HepG2 (cell line): Measurements from ENCODE around the gene PRM2. TPM values are rescaled to one million over a fixed set of nuclear protein-coding genes. Genes with fewer than 3 reads are reported as not detected.

Experiments
- ELF3 ChIP-seq: IDR thresholded peaks from 2 replicates; pipeline ENCODE4 v1.6.1; 2016; ENCODE audit warnings: missing genetic modification reagents, missing compliant biosample characterization
- MBD4 ChIP-seq: IDR thresholded peaks from 2 replicates; pipeline ENCODE4 v1.6.1; 2012; ENCODE audit warnings: low read length, inconsistent platforms, borderline replicate concordance
- MTA1 ChIP-seq: sonication (generic); formaldehyde crosslinking; IDR thresholded peaks from 2 replicates; pipeline ENCODE4 v1.4.0; 2020; ENCODE audit warnings: missing genetic modification reagents, mild to moderate bottlenecking, borderline replicate concordance
- NFATC3 ChIP-seq: sonication (generic); formaldehyde crosslinking; IDR thresholded peaks from 2 replicates; pipeline ENCODE4 v1.5.1; 2020; ENCODE audit warnings: mild to moderate bottlenecking, missing genetic modification reagents
- NRL ChIP-seq: sonication (generic); formaldehyde crosslinking; IDR thresholded peaks from 2 replicates; pipeline ENCODE4 v1.5.0; 2020; ENCODE audit warnings: missing genetic modification reagents, mild to moderate bottlenecking, moderate library complexity, borderline replicate concordance
- SP5 ChIP-seq: IDR thresholded peaks from 2 replicates; pipeline ENCODE4 v1.6.1; 2016; ENCODE audit warnings: low read depth, borderline replicate concordance
- ZNF567 ChIP-seq: sonication (generic); formaldehyde crosslinking; IDR thresholded peaks from 2 replicates; pipeline ENCODE4 v1.8.1; 2023; ENCODE audit warnings: mild to moderate bottlenecking, missing genetic modification reagents, borderline replicate concordance
- polyA plus RNA-seq, 8 experiments: library from polyadenylated mRNA; depleted of rRNA in 3 of 8; stranded (reverse) in 7 of 8; unstranded in 1 of 8; fragments of >200 nt; fragmentation: Illumina TruSeq in 4 of 8; extraction: Trizol in 4 of 8; gene quantifications; 2 replicates each; pipeline versions ENCODE4 v1.2.1 to v1.2.3, GENCODE V29; 2011 to 2016; ENCODE audit warnings: low read depth in 4 of 8, missing spikeins in 1 of 8, mixed read lengths in 1 of 8; ENCODE audit not compliant: insufficient read depth in 1 of 8
- total RNA-seq, 5 experiments: library from RNA; depleted of rRNA; stranded (reverse); fragments of >200 nt; fragmentation: Illumina TruSeq; extraction: Trizol; gene quantifications; 2 replicates each; pipeline ENCODE4 v1.2.3, GENCODE V29; 2016; ENCODE audit warnings: low read depth in 1 of 5
- TF ChIP-seq, protein P1 (sequence below): sonication (generic); formaldehyde crosslinking; IDR thresholded peaks from 2 replicates; pipeline ENCODE4 v1.4.0; 2020; ENCODE audit warnings: missing genetic modification reagents, borderline replicate concordance
- TF ChIP-seq, protein P2 (sequence below): sonication (generic); formaldehyde crosslinking; IDR thresholded peaks from 2 replicates; pipeline ENCODE4 v1.4.0; 2020; ENCODE audit warnings: low read depth, missing genetic modification reagents
- TF ChIP-seq, protein P3 (sequence below): sonication (generic); formaldehyde crosslinking; IDR thresholded peaks from 2 replicates; pipeline ENCODE4 v1.4.0; 2020; ENCODE audit warnings: missing genetic modification reagents, mild to moderate bottlenecking, borderline replicate concordance
- TF ChIP-seq, protein P4 (sequence below): sonication (generic); formaldehyde crosslinking; conservative IDR thresholded peaks from 2 replicates; pipeline ENCODE4 v1.8.0; 2022; ENCODE audit warnings: missing genetic modification reagents
- TF ChIP-seq, protein P5 (sequence below): sonication (generic); formaldehyde crosslinking; IDR thresholded peaks from 2 replicates; pipeline ENCODE4 v1.9.0; 2021; ENCODE audit warnings: missing genetic modification reagents, borderline replicate concordance

Gene PRM2
- total and polyA plus RNA-seq, 2 of the 13 experiments (the other 11 are each of a cell fraction or from before 2014, with no cell fraction given): 0.54 TPM; not detected in 1

DNA sequence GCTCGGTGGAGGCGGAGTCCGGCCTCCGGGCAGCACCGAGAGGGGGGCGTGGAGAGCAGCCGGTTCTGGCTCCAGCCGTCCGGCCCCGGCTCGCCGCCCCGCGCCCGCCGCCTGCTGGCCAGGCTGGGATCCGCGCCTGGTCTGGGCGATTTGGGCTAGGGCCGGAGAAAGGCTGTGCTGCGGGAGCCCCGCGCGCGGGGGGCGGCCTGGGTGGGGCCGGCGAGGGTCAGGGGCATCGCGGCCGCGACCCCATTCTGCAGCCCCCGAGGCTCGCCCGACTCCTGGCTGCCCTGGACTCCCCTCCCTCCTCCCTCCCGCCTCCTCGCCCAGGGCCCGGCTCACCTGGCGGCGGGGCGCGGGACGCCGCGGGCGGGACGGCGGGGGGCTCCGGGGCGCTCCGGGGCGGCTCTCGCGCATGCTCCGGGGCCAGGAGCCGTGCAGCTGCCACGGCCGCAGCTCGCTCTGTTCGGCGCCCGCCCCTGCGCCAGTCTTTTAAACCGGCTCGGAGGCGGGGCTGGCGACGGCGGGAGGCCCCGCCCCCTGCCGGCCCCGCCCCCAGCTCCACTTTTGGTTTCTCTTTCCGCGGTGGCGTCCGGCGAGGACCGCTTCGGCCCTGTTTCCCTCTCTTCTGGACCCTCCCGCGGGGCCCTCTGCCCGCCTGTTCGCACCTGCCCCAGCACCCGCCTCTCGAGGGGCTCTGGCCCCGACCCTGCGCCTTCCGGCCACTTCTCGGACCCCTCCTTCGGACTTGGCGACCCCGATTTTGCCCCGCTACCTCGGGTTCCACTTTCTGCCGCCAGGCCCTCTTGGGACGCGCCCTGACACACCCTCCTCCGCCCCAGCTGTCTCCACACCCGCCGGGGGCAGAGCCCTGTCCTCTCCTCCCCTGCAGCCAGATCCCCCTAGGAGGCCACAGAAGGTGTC lies 20.3 kb downstream of the PRM2 start, which contains the start of gene SOCS1 (continued):
- TF ChIP-seq, protein P1, sequence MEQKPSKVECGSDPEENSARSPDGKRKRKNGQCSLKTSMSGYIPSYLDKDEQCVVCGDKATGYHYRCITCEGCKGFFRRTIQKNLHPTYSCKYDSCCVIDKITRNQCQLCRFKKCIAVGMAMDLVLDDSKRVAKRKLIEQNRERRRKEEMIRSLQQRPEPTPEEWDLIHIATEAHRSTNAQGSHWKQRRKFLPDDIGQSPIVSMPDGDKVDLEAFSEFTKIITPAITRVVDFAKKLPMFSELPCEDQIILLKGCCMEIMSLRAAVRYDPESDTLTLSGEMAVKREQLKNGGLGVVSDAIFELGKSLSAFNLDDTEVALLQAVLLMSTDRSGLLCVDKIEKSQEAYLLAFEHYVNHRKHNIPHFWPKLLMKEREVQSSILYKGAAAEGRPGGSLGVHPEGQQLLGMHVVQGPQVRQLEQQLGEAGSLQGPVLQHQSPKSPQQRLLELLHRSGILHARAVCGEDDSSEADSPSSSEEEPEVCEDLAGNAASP (CRISPR knock-in tag): no peak; the same call in 1 of the 2 replicates
- TF ChIP-seq, protein P2, sequence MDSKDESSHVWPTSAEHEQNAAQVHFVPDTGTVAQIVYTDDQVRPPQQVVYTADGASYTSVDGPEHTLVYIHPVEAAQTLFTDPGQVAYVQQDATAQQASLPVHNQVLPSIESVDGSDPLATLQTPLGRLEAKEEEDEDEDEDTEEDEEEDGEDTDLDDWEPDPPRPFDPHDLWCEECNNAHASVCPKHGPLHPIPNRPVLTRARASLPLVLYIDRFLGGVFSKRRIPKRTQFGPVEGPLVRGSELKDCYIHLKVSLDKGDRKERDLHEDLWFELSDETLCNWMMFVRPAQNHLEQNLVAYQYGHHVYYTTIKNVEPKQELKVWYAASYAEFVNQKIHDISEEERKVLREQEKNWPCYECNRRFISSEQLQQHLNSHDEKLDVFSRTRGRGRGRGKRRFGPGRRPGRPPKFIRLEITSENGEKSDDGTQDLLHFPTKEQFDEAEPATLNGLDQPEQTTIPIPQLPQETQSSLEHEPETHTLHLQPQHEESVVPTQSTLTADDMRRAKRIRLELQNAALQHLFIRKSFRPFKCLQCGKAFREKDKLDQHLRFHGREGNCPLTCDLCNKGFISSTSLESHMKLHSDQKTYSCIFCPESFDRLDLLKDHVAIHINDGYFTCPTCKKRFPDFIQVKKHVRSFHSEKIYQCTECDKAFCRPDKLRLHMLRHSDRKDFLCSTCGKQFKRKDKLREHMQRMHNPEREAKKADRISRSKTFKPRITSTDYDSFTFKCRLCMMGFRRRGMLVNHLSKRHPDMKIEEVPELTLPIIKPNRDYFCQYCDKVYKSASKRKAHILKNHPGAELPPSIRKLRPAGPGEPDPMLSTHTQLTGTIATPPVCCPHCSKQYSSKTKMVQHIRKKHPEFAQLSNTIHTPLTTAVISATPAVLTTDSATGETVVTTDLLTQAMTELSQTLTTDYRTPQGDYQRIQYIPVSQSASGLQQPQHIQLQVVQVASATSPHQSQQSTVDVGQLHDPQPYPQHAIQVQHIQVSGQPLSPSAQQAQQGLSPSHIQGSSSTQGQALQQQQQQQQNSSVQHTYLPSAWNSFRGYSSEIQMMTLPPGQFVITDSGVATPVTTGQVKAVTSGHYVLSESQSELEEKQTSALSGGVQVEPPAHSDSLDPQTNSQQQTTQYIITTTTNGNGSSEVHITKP (CRISPR knock-in tag): peak; percentile 54; the same call in 1 of the 2 replicates
- peak; percentile 92 for TF ChIP-seq NRL (CRISPR knock-in tag)
- TF ChIP-seq ELF3 (CRISPR knock-in tag): peak; percentile 58
- peak; percentile 50; the same call in 1 of the 2 replicates for TF ChIP-seq SP5 (CRISPR knock-in tag)
- TF ChIP-seq, protein P3, sequence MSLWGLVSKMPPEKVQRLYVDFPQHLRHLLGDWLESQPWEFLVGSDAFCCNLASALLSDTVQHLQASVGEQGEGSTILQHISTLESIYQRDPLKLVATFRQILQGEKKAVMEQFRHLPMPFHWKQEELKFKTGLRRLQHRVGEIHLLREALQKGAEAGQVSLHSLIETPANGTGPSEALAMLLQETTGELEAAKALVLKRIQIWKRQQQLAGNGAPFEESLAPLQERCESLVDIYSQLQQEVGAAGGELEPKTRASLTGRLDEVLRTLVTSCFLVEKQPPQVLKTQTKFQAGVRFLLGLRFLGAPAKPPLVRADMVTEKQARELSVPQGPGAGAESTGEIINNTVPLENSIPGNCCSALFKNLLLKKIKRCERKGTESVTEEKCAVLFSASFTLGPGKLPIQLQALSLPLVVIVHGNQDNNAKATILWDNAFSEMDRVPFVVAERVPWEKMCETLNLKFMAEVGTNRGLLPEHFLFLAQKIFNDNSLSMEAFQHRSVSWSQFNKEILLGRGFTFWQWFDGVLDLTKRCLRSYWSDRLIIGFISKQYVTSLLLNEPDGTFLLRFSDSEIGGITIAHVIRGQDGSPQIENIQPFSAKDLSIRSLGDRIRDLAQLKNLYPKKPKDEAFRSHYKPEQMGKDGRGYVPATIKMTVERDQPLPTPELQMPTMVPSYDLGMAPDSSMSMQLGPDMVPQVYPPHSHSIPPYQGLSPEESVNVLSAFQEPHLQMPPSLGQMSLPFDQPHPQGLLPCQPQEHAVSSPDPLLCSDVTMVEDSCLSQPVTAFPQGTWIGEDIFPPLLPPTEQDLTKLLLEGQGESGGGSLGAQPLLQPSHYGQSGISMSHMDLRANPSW: no peak
- TF ChIP-seq ZNF567 (CRISPR knock-in tag): peak; percentile 28
- TF ChIP-seq MTA1 (CRISPR knock-in tag): no peak
- no peak; the same call in 1 of the 2 replicates for TF ChIP-seq NFATC3
- TF ChIP-seq, protein P4, sequence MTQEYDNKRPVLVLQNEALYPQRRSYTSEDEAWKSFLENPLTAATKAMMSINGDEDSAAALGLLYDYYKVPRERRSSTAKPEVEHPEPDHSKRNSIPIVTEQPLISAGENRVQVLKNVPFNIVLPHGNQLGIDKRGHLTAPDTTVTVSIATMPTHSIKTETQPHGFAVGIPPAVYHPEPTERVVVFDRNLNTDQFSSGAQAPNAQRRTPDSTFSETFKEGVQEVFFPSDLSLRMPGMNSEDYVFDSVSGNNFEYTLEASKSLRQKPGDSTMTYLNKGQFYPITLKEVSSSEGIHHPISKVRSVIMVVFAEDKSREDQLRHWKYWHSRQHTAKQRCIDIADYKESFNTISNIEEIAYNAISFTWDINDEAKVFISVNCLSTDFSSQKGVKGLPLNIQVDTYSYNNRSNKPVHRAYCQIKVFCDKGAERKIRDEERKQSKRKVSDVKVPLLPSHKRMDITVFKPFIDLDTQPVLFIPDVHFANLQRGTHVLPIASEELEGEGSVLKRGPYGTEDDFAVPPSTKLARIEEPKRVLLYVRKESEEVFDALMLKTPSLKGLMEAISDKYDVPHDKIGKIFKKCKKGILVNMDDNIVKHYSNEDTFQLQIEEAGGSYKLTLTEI: no peak
- TF ChIP-seq, protein P5, sequence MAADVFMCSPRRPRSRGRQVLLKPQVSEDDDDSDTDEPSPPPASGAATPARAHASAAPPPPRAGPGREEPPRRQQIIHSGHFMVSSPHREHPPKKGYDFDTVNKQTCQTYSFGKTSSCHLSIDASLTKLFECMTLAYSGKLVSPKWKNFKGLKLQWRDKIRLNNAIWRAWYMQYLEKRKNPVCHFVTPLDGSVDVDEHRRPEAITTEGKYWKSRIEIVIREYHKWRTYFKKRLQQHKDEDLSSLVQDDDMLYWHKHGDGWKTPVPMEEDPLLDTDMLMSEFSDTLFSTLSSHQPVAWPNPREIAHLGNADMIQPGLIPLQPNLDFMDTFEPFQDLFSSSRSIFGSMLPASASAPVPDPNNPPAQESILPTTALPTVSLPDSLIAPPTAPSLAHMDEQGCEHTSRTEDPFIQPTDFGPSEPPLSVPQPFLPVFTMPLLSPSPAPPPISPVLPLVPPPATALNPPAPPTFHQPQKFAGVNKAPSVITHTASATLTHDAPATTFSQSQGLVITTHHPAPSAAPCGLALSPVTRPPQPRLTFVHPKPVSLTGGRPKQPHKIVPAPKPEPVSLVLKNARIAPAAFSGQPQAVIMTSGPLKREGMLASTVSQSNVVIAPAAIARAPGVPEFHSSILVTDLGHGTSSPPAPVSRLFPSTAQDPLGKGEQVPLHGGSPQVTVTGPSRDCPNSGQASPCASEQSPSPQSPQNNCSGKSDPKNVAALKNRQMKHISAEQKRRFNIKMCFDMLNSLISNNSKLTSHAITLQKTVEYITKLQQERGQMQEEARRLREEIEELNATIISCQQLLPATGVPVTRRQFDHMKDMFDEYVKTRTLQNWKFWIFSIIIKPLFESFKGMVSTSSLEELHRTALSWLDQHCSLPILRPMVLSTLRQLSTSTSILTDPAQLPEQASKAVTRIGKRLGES (CRISPR knock-in tag): peak; percentile 78; the same call in 1 of the 2 replicates
- TF ChIP-seq MBD4: no peak
